ENCODE measurements around the gene RPL36.
"Not testable (repeated sequence)": the region's sequence is repeated elsewhere in the genome, so short reads cannot be mapped to it uniquely, and the experiment has no call there.

The RPL36 gene

DNA sequence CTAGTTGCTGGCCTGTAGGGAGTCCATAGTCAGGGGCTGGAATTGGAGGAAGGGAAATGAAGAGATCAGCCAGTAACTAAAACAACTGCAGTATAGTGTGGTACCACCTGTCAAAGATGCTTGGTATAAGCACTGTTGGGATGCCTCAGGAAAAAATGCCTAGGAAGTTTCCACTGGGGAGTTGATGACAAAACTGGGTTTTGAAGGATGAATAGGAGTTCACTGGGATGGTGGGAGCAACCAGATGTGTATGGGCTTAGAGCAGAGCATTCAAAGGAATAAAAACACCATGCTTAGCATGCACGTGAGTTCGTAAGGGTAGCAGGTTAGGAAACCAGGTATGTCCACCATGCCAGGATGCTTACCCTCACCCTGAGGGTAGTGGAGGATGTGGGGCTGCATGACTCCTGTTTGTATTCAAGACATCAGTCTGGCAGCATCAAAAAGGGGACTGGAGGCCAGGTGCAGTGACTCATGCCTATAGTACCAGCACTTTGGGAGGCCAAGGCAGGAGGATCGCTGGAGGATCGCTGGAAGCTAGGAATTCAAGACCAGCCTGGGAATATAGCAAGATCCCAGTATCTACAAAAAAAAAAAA is 37.5 kb downstream of the RPL36 start:
- no peak overlapping the region for H3K4me3 ChIP-seq (ENCODE audit: low read depth, low read length)
- DNase-seq (ENCODE audit: low read depth): no peak

DNA sequence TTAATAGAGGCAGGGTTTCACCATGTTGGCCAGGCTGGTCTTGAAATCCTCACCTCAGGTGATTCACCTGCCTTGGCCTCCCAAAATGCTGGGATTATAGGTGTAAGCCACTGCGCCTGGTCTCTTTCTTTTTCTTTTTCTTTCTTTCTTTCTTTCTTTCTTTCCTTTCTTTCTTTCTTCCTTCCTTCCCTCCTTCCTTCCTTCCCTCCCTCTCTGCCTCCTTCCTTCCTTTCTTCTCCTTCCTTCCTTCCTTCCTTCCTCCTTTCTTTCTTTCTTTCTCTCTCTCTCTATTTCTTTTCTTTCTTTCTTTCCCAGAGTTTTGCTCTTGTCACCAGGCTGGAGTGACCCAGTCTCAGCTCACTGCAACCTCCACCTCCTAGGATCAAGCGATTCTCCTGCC is 43.1 kb downstream of the RPL36 start:
- DNase-seq (ENCODE audit: low read depth); H3K4me3 ChIP-seq (ENCODE audit: low read depth, low read length): not testable (repeated sequence)

DNA sequence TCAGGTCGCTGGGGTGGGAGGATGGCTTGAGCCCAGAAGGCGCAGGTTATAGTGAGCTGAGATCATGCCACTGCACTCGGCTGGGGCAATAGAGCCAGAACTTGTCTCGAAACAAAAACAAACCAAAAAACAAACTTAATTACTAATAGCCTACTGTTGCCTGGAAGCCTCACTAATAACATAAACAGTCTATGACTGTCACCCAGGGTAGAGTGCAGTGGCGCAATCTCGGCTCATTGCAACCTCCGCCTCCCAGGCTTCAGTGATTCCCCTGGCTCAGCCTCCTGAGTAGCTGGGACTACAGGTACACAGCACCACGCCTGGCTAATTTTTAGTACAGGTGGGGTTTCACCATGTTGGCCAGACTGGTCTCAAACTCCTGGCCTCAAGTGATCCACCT is 48.3 kb downstream of the RPL36 start:
- DNase-seq (ENCODE audit: low read depth): no peak
- no peak overlapping the region for H3K4me3 ChIP-seq (ENCODE audit: low read depth, low read length)
